AG04449 (cell line): ENCODE results near the gene SPATA31C2.

Source experiments
- CTCF ChIA-PET: fragments of 350-600 bp; formaldehyde crosslinking; extraction: SDS; loops from one replicate; lab custom pipeline; 2021; ENCODE audit warnings: antibody characterized with exemption; lab: Yijun Ruan, JAX
- POLR2A ChIA-PET: fragments of 400-600, 350-600 bp; formaldehyde crosslinking; extraction: SDS; loops from one replicate; lab custom pipeline; 2020; ENCODE audit warnings: antibody characterized with exemption, inconsistent platforms; lab: Yijun Ruan, JAX
- DNase-seq: peaks from one replicate; pipeline ENCODE4 v3.0.0-alpha.2; 2010; ENCODE audit warnings: low read depth, low spot score
- H3K4me3 ChIP-seq: 2 replicates; pipeline ENCODE4 v1.5.1; 2011; ENCODE audit warnings: low read depth, mild to moderate bottlenecking, control low read depth, low read length
- TF ChIP-seq, protein P1 (sequence below): IDR thresholded peaks from one replicate; pipeline ENCODE4 v1.5.1; 2011; ENCODE audit warnings: mild to moderate bottlenecking, moderate library complexity, low read length, control low read depth, inconsistent platforms; ENCODE audit not compliant: insufficient read depth; ENCODE audit errors: missing control alignments

SPATA31C2 gene

DNA sequence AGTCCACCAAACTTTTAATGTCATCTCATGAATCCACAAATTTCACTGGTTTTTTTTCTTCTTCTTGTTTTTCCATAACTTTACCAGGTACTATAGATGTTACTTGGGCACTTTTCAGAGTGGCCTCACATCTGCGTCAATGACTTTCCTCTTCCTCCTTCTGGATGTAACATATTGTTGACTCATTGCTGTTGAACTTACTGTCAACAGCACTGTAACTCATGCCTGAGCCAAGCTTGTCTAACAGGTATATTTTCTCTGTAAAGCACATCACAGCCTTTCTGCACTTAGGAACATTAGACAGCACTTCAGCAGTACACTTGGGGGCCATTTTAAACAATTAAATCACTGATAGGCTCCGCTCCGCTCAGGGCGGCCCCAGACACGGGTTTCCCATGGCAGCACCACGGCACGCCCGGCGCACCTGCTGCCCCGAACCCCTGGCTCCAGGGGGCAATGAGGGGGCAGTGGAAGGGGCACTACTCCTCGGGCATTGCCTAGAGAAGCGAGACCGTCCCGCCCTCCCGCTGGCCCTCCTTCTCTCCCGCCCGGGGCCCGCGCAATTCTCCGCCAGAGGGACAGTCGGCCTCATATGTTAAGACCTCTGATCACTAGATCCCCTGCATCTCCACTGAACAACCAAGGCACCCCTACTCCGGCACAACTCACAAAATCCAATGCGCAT, 41.9 kb upstream of the SPATA31C2 start:
- ChIA-PET POLR2A (no interaction called here), CTCF (no interaction called here)
- no peak overlapping the region for H3K4me3 ChIP-seq
- no peak for DNase-seq
- TF ChIP-seq, protein P1, sequence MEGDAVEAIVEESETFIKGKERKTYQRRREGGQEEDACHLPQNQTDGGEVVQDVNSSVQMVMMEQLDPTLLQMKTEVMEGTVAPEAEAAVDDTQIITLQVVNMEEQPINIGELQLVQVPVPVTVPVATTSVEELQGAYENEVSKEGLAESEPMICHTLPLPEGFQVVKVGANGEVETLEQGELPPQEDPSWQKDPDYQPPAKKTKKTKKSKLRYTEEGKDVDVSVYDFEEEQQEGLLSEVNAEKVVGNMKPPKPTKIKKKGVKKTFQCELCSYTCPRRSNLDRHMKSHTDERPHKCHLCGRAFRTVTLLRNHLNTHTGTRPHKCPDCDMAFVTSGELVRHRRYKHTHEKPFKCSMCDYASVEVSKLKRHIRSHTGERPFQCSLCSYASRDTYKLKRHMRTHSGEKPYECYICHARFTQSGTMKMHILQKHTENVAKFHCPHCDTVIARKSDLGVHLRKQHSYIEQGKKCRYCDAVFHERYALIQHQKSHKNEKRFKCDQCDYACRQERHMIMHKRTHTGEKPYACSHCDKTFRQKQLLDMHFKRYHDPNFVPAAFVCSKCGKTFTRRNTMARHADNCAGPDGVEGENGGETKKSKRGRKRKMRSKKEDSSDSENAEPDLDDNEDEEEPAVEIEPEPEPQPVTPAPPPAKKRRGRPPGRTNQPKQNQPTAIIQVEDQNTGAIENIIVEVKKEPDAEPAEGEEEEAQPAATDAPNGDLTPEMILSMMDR, result no peak

DNA sequence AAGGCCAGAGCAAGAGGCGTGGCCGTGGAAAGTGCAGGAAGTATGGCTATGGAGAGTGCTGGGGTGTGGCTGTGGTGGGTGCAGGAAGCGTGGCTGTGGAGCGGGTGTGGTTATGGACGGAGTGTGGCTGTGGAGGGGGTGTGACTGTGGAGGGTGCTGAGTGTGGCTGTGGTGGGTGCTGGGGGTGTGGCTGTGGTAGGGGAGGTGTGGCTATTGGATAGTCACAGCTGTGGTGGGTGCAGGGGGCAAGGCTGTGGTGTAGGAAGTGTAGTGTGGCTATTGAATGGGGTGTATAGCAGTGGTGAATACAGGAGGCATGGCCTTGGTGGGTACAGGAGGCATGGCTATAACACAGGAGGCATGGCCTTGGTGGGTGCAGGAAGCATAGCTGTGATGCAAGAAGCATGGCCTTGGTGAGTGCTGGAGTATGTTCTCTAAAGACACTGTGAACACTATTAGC, 40.8 kb upstream of the SPATA31C2 start:
- CTCF ChIA-PET, result no interaction called here
- DNase-seq, result no peak
- TF ChIP-seq, protein P1, result no peak
- POLR2A ChIA-PET, result no interaction called here
- H3K4me3 ChIP-seq, result no peak overlapping the region

DNA sequence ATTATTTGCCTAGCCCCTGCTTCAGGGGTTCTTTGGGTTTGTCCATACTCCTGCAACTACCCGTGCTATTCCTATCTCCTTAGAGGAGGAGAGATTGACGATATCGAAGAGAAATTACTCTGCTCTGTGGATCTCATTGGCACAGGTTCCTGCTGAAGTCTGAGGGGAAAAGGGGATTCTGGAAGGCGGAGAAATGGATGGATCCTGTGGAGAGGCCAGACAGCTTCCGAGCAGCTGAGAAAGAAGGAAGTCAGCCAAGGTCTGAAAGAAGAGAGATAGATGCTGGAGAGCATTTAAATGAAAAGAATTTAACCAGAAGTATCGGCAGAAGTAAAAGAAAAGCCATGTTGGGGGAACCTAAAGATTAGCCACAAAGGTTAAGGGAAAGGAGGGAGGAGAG, 40.4 kb upstream of the SPATA31C2 start:
- H3K4me3 ChIP-seq, result no peak overlapping the region
- no peak for DNase-seq
- ChIA-PET POLR2A (no interaction called here), CTCF (no interaction called here)
- TF ChIP-seq, protein P1, result no peak

DNA sequence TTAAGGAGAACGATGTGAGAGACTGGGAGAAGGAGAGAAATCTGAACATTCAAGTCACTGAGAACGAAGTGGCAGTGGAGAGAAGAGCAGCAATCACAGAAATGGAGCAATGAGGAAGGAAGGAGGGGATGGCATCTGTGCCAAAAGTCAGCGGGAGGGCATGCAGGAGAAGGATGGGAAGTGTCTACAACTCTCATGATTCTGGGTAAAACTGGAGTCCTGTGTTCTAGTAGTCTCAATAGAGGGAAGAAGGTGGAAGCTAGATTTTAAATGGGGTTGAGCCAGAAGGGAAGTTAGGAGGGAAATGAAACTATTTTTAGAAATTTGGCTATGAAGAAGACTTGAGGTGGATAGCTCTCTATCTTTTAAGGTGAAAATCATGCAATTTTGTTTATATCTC, 39.1 kb upstream of the SPATA31C2 start:
- H3K4me3 ChIP-seq, result no peak overlapping the region
- TF ChIP-seq, protein P1, result no peak
- CTCF ChIA-PET, result no interaction called here
- POLR2A ChIA-PET, result no interaction called here
- no peak for DNase-seq

DNA sequence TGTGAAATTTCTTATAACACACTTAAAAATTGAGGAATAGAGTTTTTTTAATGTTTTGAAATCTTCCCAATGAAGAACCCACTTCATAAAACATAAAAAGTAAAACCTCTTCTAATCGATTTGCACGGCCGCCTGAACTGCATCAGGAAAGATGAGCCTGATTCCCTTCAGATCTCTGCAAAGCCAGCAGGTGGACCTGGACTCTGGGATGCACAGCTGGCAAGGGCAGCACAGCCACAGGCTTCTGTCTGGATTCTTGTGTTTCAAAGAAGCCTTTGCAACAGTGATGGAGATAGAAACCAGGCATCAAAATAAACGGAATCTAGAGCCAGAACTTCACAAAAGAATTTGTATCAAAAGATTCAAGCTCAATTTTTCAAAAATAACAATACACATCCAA, 36.0 kb upstream of the SPATA31C2 start:
- ChIA-PET CTCF (interaction anchor here (0.8 kb wide), 1 partner anchor 347 kb away, joined by 3 read pairs; no protein-coding TSS in a partner anchor), POLR2A (no interaction called here)
- no peak overlapping the region for H3K4me3 ChIP-seq
- no peak for DNase-seq
- TF ChIP-seq, protein P1, result peak; percentile 7

DNA sequence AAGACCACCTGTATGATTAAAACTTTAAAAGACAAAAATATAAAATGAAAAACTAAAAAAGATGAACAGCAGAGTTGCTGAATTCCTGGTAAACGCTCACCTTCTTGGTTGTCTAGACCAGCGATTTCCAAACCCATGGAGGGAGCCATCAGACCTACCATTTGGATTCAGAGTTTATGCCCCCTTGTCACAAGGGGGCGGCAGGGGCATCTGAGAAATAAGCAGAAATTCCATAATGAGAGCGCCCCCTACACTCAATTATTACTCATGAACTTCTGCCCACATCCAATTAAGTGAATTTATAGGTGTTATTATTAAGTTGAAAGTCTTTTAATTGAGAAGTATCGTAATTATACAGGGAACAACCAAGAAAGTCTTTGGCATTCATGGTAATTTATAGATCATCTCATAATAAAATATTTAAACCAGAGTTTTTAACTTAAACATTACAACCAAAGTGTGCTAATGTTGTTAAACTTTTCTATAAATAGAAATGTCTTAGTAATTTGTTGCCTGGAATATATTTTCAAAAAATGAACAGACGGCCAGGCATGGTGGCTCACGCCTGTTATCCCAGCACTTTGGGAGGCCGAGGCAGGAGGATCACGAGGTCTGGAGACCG, 35.2 kb upstream of the SPATA31C2 start:
- POLR2A ChIA-PET, result no interaction called here
- TF ChIP-seq, protein P1, result peak; percentile 63
- CTCF ChIA-PET, result interaction anchor here (0.8 to 1.9 kb wide), 4 partner anchors 16 to 407 kb away, joined by 3 to 5 read pairs (median 4); no protein-coding TSS in a partner anchor
- peak; percentile 16 for DNase-seq
- no peak overlapping the region for H3K4me3 ChIP-seq
